G401.6 (cell line): Measurements from ENCODE around the gene CCDC34.
"Not testable (repeated sequence)": the region's sequence is repeated elsewhere in the genome, so short reads cannot be mapped to it uniquely, and the experiment has no call there.

ENCODE experiments used
- FAIRE-seq: peaks from 2 replicates; lab custom pipeline; 2012; peaks lifted over from hg19 to GRCh38; lab: Jason Lieb, UNC

Gene CCDC34

GRCh38 chr11:27321340-27321739 is 41.7 kb downstream of the CCDC34 start:
- FAIRE-seq = not testable (repeated sequence)

- FAIRE-seq = no peak
These were observed 43.9 kb downstream of the CCDC34 start for GRCh38 chr11:27319072-27319471.

GRCh38 chr11:27317751-27318150 is 45.3 kb downstream of the CCDC34 start:
- FAIRE-seq = no peak

GRCh38 chr11:27315836-27316235 is 47.2 kb downstream of the CCDC34 start:
- FAIRE-seq = no peak

GRCh38 chr11:27313157-27313821 is 49.7 kb downstream of the CCDC34 start:
- FAIRE-seq = no peak

- no peak for FAIRE-seq
These were observed 50.9 kb downstream of the CCDC34 start for GRCh38 chr11:27312110-27312509.

- no peak for FAIRE-seq
These were observed 52.3 kb downstream of the CCDC34 start for GRCh38 chr11:27310707-27311106.

- no peak for FAIRE-seq
These were observed 52.8 kb downstream of the CCDC34 start for GRCh38 chr11:27310182-27310581.

- FAIRE-seq = no peak
These were observed 54.0 kb downstream of the CCDC34 start for GRCh38 chr11:27309046-27309445.

GRCh38 chr11:27307232-27307631 is 55.8 kb downstream of the CCDC34 start:
- FAIRE-seq = no peak

GRCh38 chr11:27305751-27306150 is 57.3 kb downstream of the CCDC34 start:
- FAIRE-seq = no peak

GRCh38 chr11:27304514-27304913 is 58.5 kb downstream of the CCDC34 start:
- FAIRE-seq = no peak

GRCh38 chr11:27303903-27304302 is 59.1 kb downstream of the CCDC34 start:
- no peak for FAIRE-seq

- no peak for FAIRE-seq
These were observed 62.0 kb downstream of the CCDC34 start for GRCh38 chr11:27300974-27301373.

- no peak for FAIRE-seq
These were observed 65.4 kb downstream of the CCDC34 start for GRCh38 chr11:27297616-27298015.

GRCh38 chr11:27296497-27296896 is 66.5 kb downstream of the CCDC34 start:
- peak; percentile 68 for FAIRE-seq

GRCh38 chr11:27295928-27296327 is 67.1 kb downstream of the CCDC34 start:
- no peak for FAIRE-seq

- FAIRE-seq = no peak
These were observed 68.4 kb downstream of the CCDC34 start for GRCh38 chr11:27294654-27295053.

GRCh38 chr11:27293515-27294417 is 69.2 kb downstream of the CCDC34 start:
- FAIRE-seq = no peak

GRCh38 chr11:27292637-27293010 is 70.4 kb downstream of the CCDC34 start:
- no peak for FAIRE-seq

GRCh38 chr11:27291954-27292636 is 70.9 kb downstream of the CCDC34 start:
- no peak for FAIRE-seq

GRCh38 chr11:27291302-27291889 is 71.6 kb downstream of the CCDC34 start:
- no peak for FAIRE-seq
